Skin epidermis (tissue), 12 donors: ENCODE data around the gene FGD3.

Source experiments
- H3K27ac ChIP-seq, 21 experiments: fragments of 200-600 bp; sonication (generic) in 11 of 21; one replicate each; pipeline ENCODE4 v1.5.0; 2020; ENCODE audit warnings: mild to moderate bottlenecking in 3 of 21, inconsistent platforms in 2 of 21, moderate library complexity in 2 of 21
- H3K4me3 ChIP-seq, 7 experiments: fragments of 200-600 bp; sonication (generic) in 2 of 7; one replicate each; pipeline ENCODE4 v1.5.0; 2020; ENCODE audit warnings: inconsistent platforms in 2 of 7, mild to moderate bottlenecking in 2 of 7, moderate library complexity in 1 of 7

FGD3 gene

DNA sequence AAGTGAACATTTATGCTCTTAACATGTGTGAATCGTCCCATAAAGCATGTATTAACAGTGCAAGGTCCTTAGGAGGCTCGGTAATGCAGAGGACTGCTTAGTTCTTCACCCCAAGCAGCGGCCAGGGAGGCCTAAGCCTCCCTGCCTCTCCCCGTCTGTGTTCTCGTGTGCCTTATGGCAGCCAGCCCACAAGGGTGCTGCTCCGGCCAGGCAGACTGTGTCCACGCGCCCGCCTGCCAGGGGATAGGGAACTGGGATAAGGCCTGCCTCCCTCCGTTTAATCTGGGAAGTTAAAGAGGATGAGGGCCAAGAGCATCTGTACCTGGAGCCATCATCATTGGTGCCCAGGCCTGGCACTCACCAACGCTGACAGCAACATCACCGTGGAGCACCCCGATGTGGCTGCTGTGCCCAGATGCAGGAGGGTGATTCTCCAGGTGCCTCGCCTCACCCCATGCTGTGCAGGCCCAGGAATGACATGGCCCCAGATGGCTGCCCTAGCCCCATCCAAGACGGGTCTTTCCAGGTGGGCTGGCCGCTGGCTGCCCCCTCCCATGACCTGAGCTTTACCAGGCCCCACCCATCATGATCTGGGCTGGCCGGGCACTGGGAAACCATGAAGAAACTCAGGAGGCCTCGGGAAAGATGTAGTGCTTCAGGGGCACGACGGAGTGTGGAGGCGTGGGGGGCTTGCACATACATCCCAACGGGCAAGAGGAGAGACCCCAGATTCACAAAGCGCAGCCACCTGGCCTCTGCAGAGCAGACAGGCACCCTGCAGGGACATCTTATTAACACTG lies 75.6 kb downstream of the FGD3 start:
- no peak overlapping the region for H3K4me3 ChIP-seq
- no peak overlapping the region for H3K27ac ChIP-seq

DNA sequence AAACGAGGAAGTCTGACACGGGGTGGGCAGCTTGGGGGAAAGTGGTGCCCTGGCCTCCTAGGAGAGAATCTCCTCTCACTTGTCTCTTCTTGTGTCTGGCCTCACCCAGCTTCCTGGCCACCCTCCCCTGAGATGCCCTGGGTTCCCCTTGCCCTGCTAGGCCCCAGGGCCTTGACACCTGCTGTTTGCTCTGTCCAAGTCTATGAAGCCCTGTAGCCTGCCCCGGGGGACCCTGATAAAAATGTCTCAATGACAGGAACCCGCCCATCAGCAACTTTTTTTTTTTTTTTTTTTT lies 76.1 kb downstream of the FGD3 start:
- Histone ChIP-seq H3K27ac (no peak overlapping the region), H3K4me3 (no peak overlapping the region)

DNA sequence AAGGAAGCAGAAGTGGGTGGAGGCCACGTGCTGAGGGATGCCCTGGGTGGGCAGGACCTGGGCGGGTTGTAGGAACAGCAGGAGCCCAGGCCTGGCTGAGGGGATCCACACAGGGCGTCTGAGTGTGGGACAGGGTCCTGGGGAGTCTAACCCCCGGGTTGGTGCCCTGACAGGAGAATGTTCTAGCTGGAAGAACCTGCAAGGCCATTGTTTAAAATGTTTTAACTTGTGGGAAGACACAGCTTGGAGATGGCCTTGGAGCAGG lies 77.3 kb downstream of the FGD3 start:
- Histone ChIP-seq H3K27ac (peak overlapping the region in 2 of 21 experiments; percentile 68 to 72), H3K4me3 (no peak overlapping the region)

DNA sequence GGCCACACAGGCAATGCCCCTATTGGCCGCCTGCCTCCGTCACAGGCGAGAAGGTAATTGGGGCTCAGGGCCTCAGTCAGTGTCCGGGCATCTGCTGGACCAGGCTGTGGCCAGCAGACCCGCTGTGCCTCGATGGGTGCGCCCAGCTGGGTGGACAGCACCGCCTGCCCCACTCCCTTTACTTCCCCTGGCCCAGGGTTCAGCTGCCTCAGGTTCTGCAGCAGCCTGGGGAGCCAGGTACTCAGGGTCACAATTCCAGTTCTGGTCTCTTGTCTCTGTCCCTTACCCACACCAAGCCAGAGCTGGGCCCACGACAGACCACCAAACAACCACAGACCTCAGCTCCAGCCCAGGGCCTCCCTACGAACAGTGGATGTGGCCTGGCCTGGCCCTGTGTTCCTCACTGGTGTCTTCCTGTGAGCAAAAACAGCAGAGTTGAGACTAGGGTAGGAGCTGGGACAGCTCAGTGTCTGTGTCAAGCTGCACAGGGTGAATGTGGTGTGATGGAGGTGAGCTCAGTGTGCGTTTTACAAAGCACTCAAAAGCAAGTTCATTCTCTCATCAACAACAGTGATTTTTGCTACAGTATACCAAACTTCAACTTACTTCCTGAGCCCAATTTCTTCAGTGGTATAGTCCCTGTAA lies 77.8 kb downstream of the FGD3 start:
- H3K4me3 ChIP-seq = no peak overlapping the region
- H3K27ac ChIP-seq = peak overlapping the region in 2 of 21 experiments; percentile 68 to 72

DNA sequence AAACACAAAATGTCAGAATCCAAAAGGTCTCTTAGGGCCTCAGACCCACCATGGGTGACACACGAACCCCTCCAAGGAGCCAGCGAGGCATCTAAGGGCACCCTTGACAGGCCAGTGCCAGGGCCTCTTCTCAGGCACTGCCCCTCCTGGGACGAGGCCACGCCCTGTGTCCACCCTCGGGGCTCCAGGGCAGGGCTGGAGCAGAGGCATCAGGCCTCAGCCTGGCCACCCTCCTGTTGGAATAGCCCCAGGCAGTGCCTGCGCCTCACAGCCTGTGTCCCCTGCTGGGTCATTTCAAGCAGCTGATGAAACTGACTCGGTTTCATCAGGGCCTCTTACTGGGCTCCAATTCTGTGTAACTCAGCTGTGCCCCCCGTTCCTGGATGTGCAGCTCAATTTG lies 78.4 kb downstream of the FGD3 start:
- Histone ChIP-seq H3K4me3 (no peak overlapping the region), H3K27ac (peak overlapping the region in 3 of 21 experiments; percentile 4 to 68 (median 47))

DNA sequence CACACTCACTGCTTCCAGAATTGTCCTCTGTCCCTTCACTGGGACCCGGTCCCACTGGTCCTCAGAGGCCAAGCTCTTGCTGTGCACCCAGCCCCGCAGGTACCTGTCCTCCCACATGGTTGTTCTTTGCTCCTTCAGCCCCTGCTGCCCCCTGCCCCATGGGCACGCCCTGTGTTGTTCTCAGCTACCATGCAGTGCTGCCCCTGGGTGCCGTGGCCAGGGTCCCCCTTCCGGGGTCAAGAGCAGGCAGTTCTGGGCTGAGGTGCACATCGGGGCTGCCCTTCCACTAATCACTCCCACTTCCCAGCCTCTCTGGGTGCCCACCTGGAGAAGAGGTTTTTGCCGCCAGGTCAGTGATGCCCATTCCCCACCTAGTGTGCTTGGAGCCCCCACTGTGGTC lies 79.3 kb downstream of the FGD3 start:
- Histone ChIP-seq H3K27ac (peak overlapping the region in 5 of 21 experiments; percentile 11 to 80 (median 46)), H3K4me3 (no peak overlapping the region)

DNA sequence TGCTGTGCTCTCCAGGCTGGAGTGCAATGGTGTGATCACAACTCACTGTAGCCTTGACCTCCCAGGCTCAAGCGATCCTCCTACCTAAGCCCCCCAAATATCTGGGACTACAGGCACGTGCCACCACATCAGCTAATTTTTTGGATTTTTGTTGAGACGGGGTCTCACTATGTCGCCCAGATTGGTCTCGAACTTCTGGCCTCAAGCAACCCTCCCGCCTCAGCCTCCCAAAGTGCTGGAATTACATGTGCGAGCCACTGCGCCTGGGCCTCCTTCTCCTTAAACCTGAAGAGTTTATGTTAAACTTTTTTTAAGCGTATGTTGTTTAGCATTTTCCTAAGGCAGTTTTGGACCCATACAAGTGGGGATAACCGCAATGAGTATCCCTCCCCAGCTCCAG lies 80.4 kb downstream of the FGD3 start:
- Histone ChIP-seq H3K27ac (peak overlapping the region in 6 of 21 experiments; percentile 34 to 80 (median 68)), H3K4me3 (no peak overlapping the region)

DNA sequence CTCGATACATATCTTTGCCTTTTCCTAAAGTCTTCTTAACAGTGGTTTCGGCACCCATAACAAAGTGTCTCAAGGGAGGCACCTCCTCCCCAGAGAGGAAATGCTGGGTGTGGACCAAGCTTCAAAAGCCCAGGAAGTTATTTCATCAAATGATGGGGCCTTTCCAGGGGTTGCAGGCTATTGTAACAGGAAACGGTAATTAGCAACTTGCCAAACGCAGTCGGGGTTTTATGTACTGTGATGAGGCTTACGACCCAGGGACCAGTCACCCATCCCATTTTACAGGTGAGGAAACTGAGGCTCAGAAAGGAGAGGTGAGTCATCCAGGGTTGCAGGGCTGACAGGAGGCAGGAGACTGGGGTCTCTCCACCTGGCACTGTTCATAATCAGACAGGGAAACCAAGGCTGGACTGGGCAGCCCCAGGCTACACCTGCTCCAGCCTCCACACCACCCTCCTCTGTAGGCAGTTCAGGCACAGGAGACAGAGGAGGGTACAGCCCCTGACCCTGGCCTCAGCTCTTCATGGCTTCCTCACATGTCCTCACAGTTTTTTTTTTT lies 81.2 kb downstream of the FGD3 start:
- no peak overlapping the region for H3K4me3 ChIP-seq
- peak overlapping the region in 8 of 21 experiments; percentile 37 to 80 (median 62) for H3K27ac ChIP-seq

DNA sequence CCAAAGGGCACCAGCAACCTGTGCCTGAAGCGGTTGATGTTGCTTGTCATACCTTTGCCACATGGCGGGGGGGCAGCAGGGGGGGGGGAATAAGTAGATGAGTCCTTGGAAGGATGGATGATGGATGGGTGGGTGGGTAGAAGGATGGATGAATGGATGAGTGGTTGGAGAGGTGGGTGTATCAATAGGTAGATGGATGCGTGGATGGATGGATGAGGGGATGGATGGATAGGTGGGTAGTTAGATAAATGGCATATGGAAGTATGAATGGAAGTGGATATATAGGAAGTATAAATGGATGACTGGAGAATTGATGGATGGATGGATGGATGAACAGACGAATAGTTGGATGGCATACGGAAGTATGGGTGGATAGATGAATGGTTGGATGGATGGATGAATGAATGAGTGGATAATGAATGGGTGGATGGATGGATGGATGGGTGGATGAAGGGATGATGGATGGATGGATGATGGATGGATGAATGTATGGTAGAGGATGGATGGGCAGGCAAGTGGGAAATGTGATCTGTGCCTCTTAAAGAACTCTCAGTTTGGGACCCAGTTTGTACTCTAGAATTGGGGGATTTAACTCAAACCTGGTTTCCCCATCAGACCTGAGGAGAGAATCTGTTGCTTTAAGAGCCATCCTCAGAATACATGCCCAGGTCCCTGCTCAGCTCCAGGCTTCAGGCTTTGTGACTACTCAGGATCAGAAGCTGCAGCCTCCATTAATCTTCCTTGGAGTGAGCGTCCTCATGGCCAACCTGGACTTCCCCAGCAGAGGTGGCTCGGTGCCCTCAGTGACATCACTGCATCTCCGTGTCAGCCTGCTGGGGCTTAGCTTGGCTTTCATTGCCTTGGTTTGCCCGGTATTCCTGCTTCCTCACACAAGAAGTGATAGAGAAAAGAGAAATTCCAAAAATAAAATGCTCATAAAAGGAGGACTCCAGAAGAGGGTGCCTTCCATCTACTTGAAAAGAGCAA lies 83.6 kb downstream of the FGD3 start:
- Histone ChIP-seq H3K4me3 (no peak overlapping the region), H3K27ac (peak overlapping the region in 2 of 21 experiments; percentile 21 to 72)

DNA sequence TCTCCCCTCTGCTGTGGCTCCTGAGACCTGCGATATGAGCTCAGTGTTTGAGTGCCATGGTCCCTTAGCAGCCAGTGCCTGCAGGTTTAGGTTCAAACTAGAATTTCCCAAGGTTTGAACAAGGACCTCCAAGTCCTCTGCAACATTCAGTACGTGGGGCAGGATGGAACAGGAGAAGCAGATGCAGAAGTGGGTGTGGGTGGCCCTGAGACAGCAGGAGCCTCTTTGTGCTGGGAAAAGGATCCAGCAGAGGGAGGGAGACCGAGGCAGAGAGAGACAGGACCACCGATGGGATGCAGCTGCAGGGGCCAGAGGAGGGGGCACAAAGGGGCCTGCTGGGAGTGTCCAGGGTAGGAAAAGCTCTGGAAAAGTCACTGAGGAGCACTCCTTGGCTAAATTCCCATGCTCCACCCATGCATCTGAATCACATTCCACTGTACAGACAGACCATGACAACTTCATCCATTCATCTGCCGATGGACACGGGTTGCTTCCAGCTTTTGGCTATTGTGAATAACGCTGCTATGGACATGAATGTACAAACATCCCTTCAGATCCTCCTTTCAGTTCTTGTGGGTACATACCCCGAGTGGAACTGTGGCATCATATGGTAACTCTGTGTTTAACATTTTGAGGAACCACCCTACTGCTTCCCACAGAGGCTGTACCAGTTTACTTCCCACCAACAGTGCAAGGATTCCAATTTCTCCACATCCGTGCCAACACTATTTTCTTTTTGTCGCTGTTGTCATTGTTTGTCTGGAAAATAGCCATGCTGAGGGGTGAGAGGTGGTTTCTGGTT lies 84.5 kb downstream of the FGD3 start:
- Histone ChIP-seq H3K27ac (peak overlapping the region in 2 of 21 experiments; percentile 21 to 29), H3K4me3 (no peak overlapping the region)

DNA sequence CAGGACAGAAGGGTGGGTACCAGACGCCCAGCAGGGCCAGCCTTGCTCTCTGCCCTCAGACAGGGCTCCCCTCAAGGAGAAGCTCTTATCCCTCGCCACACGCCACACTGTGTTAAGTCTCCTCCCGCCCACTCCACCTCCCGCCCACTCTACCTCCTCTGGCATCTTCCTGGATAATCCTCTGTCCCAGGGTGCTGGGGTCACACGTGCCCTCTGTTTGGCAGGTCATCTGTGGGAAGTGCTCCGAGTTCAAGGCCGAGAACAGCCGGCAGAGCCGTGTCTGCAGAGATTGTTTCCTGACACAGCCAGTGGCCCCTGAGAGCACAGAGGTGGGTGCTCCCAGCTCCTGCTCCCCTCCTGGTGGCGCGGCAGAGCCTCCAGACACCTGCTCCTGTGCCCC lies 85.2 kb downstream of the FGD3 start:
- Histone ChIP-seq H3K27ac (peak overlapping the region in 1 of 21 experiments; percentile 7), H3K4me3 (no peak overlapping the region)

DNA sequence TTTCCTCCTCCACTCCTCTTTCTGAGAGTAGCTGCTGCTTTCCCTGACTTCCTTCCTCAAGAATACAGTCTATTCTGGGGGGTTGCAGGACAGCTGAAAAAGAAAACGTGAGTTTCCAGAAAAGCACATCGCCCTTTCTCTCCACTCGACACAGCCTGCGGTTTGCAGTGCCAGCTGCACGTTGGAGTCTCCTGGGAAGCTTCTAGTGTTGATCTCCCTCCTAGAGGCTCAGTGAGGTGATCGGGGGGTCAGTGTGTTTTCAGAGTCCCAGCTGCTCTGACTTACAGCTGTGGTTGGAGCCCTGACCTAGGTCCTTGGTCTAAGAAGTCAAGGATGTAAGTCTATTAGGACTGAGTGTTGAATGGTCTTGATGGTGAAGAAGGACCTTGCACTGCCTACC lies 86.2 kb downstream of the FGD3 start:
- H3K27ac ChIP-seq = peak overlapping the region in 1 of 21 experiments; percentile 14

DNA sequence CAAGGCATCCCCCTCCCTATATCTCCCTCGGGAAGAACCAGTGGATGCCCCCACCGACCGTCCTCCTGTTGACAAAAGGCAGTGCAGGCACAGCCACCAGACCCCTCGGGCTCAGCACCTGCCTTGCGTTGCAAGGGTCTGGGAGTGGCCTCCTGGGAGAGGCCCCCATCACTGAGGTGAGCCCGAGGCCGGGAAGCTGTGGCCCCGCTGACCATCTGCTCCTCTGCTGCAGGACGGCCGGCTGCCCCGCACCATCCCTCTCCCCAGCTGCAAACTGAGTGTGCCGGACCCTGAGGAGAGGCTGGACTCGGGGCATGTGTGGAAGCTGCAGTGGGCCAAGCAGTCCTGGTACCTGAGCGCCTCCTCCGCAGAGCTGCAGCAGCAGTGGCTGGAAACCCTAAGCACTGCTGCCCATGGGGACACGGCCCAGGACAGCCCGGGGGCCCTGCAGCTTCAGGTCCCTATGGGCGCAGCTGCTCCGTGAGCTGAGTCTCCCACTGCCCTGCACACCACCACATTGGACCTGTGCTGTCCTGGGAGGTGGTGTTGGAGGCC lies 87.9 kb downstream of the FGD3 start:
- Histone ChIP-seq H3K4me3 (no peak overlapping the region), H3K27ac (no peak overlapping the region)

More for the DNA sequence above, 86.2 kb downstream of the FGD3 start:
- H3K4me3 ChIP-seq = no peak overlapping the region

DNA sequence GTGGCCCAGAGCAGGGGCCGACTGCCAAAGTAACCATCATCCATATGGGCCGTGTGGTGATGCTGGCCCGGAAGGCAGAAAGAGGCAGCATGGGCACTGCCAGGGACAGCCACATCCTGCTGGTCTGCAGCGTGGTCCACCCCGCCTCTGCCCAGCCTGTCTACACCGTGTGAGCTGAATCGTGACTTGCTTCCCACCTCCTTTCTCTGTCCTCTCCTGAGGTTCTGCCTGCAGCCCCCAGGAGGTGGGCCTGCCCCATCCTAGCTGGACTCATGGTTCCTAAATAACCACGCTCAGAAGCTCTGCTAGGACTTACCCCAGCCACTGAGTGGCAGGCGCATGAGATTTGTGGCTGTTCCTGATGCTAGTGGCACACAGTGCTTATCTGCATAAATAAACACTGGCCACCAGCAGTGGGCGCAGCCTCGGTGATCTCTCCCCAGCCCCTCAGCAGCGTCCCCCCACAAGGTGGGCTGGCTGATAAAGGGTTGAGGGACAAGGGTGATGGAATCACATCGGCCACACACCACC lies 88.6 kb downstream of the FGD3 start:
- no peak overlapping the region for H3K4me3 ChIP-seq
- H3K27ac ChIP-seq = peak overlapping the region in 1 of 21 experiments; percentile 3

DNA sequence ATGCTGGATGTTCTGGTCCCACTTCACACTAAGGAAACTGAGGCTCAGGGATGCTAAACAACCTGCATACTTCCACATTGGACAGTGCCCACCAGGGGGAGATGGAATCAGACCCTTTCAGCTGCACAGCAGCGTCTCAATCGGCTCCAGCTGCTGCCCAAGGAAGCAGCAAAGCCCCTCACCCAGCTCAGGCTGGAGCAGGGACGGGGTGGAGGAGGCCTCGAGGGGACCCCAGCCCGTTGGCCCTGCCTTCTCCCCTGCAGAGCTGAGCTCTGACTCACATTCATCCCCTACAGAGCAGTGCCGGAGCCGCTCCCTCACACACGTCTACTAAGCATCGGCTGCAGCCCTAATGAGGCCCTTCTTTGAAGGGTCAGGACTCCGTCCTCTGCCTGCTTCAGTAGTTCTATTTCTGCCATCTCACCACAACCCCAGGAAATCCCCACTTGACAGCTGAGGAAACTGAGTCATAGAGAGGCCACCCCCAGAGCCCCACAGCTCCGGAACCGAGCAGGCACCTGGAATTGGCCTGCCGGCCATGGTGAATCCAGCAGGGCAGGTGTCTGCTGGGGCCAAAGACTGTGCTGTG lies 89.7 kb downstream of the FGD3 start:
- peak overlapping the region in 2 of 21 experiments; percentile 19 to 32 for H3K27ac ChIP-seq
- no peak overlapping the region for H3K4me3 ChIP-seq

DNA sequence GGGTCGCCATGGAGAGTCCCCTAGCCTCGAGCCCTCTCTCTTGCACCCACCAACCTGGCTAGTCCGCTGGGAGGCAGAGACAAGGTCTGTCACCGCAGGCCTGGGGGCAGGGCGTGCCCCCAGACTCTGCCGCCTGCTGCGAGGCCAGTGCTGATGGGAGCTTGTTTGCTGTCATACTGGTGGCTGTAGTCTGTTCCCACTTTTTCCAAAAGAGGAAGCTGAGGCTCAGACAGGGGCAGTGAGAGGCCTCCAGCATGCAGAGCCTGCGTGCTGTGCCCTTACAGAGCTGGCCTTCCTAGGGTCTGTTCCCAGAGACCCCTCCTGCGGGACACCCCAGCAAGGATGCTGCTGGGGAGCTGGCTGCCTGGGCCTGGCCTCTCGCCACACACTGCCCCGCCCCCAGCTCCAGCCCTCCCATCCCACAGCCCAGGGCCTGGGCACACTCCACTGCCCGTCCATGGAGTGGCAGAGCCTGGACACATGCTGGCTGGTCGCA lies 90.2 kb downstream of the FGD3 start:
- Histone ChIP-seq H3K4me3 (no peak overlapping the region), H3K27ac (peak overlapping the region in 5 of 21 experiments; percentile 12 to 32 (median 23))

DNA sequence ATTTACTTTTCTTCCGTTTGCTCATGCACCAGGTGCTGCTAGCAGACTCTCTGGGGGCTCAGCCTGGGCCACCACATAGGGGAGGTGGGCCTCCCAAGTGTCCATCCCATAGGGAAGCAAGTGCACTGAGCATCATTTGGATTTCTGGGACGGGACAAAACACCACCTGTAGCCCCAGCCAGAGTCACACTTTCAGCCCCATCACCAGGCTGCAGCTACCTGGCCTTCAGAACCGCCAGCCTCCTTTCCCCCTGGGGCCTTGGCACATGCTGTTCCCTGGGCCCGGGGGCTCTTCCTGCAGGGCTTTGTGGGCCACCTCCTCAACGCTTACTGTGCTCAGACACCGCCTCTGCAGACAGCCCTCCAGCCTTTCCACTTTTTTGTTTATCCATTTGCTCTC lies 91.6 kb downstream of the FGD3 start:
- H3K27ac ChIP-seq = no peak overlapping the region
- H3K4me3 ChIP-seq = no peak overlapping the region

DNA sequence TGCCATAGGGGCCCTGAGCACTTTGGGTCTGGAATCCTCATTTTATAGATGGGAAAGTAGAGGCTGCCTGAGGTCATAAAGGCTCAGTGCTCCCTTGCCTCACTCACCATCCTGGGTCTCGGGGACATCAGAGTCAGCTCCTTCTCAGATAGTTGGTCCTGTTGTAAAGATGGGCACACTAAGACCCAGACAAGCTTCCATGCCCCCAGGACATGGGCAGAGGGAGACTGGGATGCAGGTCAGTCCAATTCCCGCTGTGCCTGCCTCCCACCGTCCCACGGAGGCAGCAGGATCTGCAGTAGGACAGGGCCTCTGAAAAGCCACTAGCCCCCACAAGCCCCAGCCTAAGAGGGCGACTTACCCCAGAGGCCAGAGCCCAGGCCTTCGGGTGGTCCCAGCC lies 92.1 kb downstream of the FGD3 start:
- H3K4me3 ChIP-seq = no peak overlapping the region
- no peak overlapping the region for H3K27ac ChIP-seq
